HepG2 (cell line): Measurements from ENCODE around the gene IGDCC3. TPM values are rescaled to one million over a fixed set of nuclear protein-coding genes. Genes with fewer than 3 reads are reported as not detected.
A peak's percentile ranks its signal among the peaks of the same experiment; 100 is the strongest.

Experiments used
- CBX2 ChIP-seq, 2 experiments: fragments of 200-600 bp in 1 of 2; sonication (generic); formaldehyde crosslinking in 1 of 2; IDR thresholded peaks; 2 replicates each; pipeline versions ENCODE4 v1.7.0 to v1.8.1; 2018 to 2022; ENCODE audit warnings: low read depth in 2 of 2, low read length in 1 of 2, mild to moderate bottlenecking in 1 of 2, missing genetic modification reagents in 1 of 2
- E2F5 ChIP-seq: sonication (generic); formaldehyde crosslinking; conservative IDR thresholded peaks from 2 replicates; pipeline ENCODE4 v1.4.0; 2020; ENCODE audit warnings: missing genetic modification reagents
- FLYWCH1 ChIP-seq: sonication (generic); formaldehyde crosslinking; IDR thresholded peaks from 2 replicates; pipeline ENCODE4 v1.8.1; 2023; ENCODE audit warnings: mild to moderate bottlenecking, missing genetic modification reagents
- FOXK1 ChIP-seq: sonication (generic); formaldehyde crosslinking; IDR thresholded peaks from 2 replicates; pipeline ENCODE4 v1.4.0; 2020; ENCODE audit warnings: low read depth, missing genetic modification reagents, borderline replicate concordance
- HMG20B ChIP-seq: conservative IDR thresholded peaks from 2 replicates; pipeline ENCODE4 v1.6.1; 2016; ENCODE audit warnings: missing genetic modification reagents, missing compliant biosample characterization
- HOXA7 ChIP-seq: sonication (generic); formaldehyde crosslinking; IDR thresholded peaks from 2 replicates; pipeline ENCODE4 v1.8.1; 2022; ENCODE audit warnings: mild to moderate bottlenecking, missing genetic modification reagents, moderate library complexity
- MLX ChIP-seq: IDR thresholded peaks from 2 replicates; pipeline ENCODE4 v1.6.1; 2016
- SMAD9 ChIP-seq: sonication (generic); formaldehyde crosslinking; IDR thresholded peaks from 2 replicates; pipeline ENCODE4 v1.5.1; 2020; ENCODE audit warnings: mild to moderate bottlenecking, missing genetic modification reagents
- SUZ12 ChIP-seq: fragments of 150-350 bp; IDR thresholded peaks from 2 replicates; pipeline ENCODE4 v1.6.1; 2014; ENCODE audit warnings: low read depth, low read length
- TCF7L2 ChIP-seq: IDR thresholded peaks from 2 replicates; pipeline ENCODE4 v1.6.1; 2011; ENCODE audit warnings: mild to moderate bottlenecking, low read depth, low read length, moderate library complexity
- TRIM22 ChIP-seq: fragments of 450-650 bp; IDR thresholded peaks from 2 replicates; pipeline ENCODE4 v1.6.1; 2017
- ZBTB20 ChIP-seq: sonication (generic); formaldehyde crosslinking; IDR thresholded peaks from 2 replicates; pipeline ENCODE4 v1.8.1; 2023; ENCODE audit warnings: missing genetic modification reagents, low read depth, mild to moderate bottlenecking, borderline replicate concordance
- ZFP90 ChIP-seq: sonication (generic); formaldehyde crosslinking; IDR thresholded peaks from 2 replicates; pipeline ENCODE4 v1.8.0; 2022; ENCODE audit warnings: missing genetic modification reagents, mild to moderate bottlenecking, inconsistent platforms, borderline replicate concordance
- ZNF17 ChIP-seq: sonication (generic); formaldehyde crosslinking; IDR thresholded peaks from 2 replicates; pipeline ENCODE4 v1.5.0; 2020; ENCODE audit warnings: mild to moderate bottlenecking, missing genetic modification reagents
- polyA plus RNA-seq, 8 experiments: library from polyadenylated mRNA; depleted of rRNA in 3 of 8; stranded (reverse) in 7 of 8; unstranded in 1 of 8; fragments of >200 nt; fragmentation: Illumina TruSeq in 4 of 8; extraction: Trizol in 4 of 8; gene quantifications; 2 replicates each; pipeline versions ENCODE4 v1.2.1 to v1.2.3, GENCODE V29; 2011 to 2016; ENCODE audit warnings: low read depth in 4 of 8, missing spikeins in 1 of 8, mixed read lengths in 1 of 8; ENCODE audit not compliant: insufficient read depth in 1 of 8
- total RNA-seq, 5 experiments: library from RNA; depleted of rRNA; stranded (reverse); fragments of >200 nt; fragmentation: Illumina TruSeq; extraction: Trizol; gene quantifications; 2 replicates each; pipeline ENCODE4 v1.2.3, GENCODE V29; 2016; ENCODE audit warnings: low read depth in 1 of 5
- TF ChIP-seq, protein P1 (sequence below), 2 experiments: sonication (generic) in 1 of 2; formaldehyde crosslinking in 1 of 2; IDR thresholded peaks; 2 replicates each; pipeline versions ENCODE4 v1.5.1 to v1.6.1; 2011 to 2020; ENCODE audit warnings: borderline replicate concordance in 1 of 2, low read depth in 1 of 2, low read length in 1 of 2, mild to moderate bottlenecking in 1 of 2, missing genetic modification reagents in 1 of 2, moderate library complexity in 1 of 2
- TF ChIP-seq, protein P2 (sequence below): sonication (generic); formaldehyde crosslinking; IDR thresholded peaks from 2 replicates; pipeline ENCODE4 v1.4.0; 2020; ENCODE audit warnings: mild to moderate bottlenecking, missing genetic modification reagents
- TF ChIP-seq, protein P3 (sequence below): sonication (generic); formaldehyde crosslinking; IDR thresholded peaks from 2 replicates; pipeline ENCODE4 v1.4.0; 2020; ENCODE audit warnings: missing genetic modification reagents

IGDCC3 gene
- total and polyA plus RNA-seq, 2 of the 13 experiments (the other 11 are each of a cell fraction or from before 2014, with no cell fraction given) = 30.1 to 51.8 TPM

GRCh38 chr15:65377105-65377975 is 462 bp downstream of the IGDCC3 start (continued):
- TF ChIP-seq, protein P1, sequence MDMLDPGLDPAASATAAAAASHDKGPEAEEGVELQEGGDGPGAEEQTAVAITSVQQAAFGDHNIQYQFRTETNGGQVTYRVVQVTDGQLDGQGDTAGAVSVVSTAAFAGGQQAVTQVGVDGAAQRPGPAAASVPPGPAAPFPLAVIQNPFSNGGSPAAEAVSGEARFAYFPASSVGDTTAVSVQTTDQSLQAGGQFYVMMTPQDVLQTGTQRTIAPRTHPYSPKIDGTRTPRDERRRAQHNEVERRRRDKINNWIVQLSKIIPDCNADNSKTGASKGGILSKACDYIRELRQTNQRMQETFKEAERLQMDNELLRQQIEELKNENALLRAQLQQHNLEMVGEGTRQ (IDR thresholded peaks at IDR 0.05; ENCODE audit: low read depth, low read length) = no peak
- TF ChIP-seq, protein P1 (CRISPR knock-in tag; IDR thresholded peaks at IDR 0.05; ENCODE audit: borderline replicate concordance) = 0 out of 2 replicates have a peak, but pooled peaks have one; percentile 5
- no peak for TF ChIP-seq MLX (CRISPR knock-in tag)
- 0 out of 2 replicates have a peak, but pooled peaks have one; percentile 47 for TF ChIP-seq ZBTB20 (CRISPR knock-in tag)
- 0 out of 2 replicates have a peak, but pooled peaks have one; percentile 54 for TF ChIP-seq ZFP90 (CRISPR knock-in tag)
- no peak for TF ChIP-seq HOXA7 (CRISPR knock-in tag)
- TF ChIP-seq SUZ12 = no peak
- TF ChIP-seq TCF7L2 = no peak
- TF ChIP-seq, protein P2, sequence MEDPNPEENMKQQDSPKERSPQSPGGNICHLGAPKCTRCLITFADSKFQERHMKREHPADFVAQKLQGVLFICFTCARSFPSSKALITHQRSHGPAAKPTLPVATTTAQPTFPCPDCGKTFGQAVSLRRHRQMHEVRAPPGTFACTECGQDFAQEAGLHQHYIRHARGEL = no peak
- TF ChIP-seq FLYWCH1 = no peak
- TF ChIP-seq E2F5 (CRISPR knock-in tag) = no peak
- TF ChIP-seq HMG20B (CRISPR knock-in tag) = no peak
- TF ChIP-seq, protein P3, sequence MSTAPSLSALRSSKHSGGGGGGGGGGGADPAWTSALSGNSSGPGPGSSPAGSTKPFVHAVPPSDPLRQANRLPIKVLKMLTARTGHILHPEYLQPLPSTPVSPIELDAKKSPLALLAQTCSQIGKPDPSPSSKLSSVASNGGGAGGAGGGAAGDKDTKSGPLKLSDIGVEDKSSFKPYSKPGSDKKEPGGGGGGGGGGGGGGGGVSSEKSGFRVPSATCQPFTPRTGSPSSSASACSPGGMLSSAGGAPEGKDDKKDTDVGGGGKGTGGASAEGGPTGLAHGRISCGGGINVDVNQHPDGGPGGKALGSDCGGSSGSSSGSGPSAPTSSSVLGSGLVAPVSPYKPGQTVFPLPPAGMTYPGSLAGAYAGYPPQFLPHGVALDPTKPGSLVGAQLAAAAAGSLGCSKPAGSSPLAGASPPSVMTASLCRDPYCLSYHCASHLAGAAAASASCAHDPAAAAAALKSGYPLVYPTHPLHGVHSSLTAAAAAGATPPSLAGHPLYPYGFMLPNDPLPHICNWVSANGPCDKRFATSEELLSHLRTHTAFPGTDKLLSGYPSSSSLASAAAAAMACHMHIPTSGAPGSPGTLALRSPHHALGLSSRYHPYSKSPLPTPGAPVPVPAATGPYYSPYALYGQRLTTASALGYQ (CRISPR knock-in tag) = no peak
- no peak for TF ChIP-seq ZNF17 (CRISPR knock-in tag)
- no peak for TF ChIP-seq TRIM22
- TF ChIP-seq CBX2 (IDR thresholded peaks at IDR 0.05; ENCODE audit: low read depth, low read length) = no peak
- no peak for TF ChIP-seq CBX2 (CRISPR knock-in tag; IDR thresholded peaks at IDR 0.05; ENCODE audit: low read depth)
- TF ChIP-seq SMAD9 = no peak
- TF ChIP-seq FOXK1 = no peak
